GM19397 (cell line): ENCODE results near the gene P2RX2.

ENCODE experiments used
- ATAC-seq: cut with Tn5 transposase; IDR thresholded peaks from one replicate; pipeline ENCODE4 v1.9.1; 2021; ENCODE audit warnings: mild to moderate bottlenecking, moderate library complexity; ENCODE audit not compliant: unreplicated experiment

The P2RX2 gene

DNA sequence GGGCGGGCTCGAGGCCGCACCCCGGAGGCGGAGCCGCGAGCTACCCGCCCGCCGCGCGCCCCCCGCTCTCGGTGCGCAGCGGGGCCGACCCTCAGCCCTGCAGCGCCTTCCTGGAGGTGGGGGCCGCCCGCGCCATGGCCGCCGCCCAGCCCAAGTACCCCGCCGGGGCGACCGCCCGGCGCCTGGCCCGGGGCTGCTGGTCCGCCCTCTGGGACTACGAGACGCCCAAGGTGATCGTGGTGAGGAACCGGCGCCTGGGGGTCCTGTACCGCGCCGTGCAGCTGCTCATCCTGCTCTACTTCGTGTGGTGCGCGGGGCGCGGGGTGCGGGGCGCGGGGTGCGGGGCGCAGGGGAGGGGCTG lies at the start of gene P2RX2:
TSS of gene P2RX2 (plus strand) at position 94 of the 361 bp plus-strand sequence. CDS start at position 135, 41 bp downstream.
- ATAC-seq: no peak

GRCh38 chr12:132568826-132569480 lies 49.6 kb upstream of the P2RX2 start:
- ATAC-seq: no peak

DNA sequence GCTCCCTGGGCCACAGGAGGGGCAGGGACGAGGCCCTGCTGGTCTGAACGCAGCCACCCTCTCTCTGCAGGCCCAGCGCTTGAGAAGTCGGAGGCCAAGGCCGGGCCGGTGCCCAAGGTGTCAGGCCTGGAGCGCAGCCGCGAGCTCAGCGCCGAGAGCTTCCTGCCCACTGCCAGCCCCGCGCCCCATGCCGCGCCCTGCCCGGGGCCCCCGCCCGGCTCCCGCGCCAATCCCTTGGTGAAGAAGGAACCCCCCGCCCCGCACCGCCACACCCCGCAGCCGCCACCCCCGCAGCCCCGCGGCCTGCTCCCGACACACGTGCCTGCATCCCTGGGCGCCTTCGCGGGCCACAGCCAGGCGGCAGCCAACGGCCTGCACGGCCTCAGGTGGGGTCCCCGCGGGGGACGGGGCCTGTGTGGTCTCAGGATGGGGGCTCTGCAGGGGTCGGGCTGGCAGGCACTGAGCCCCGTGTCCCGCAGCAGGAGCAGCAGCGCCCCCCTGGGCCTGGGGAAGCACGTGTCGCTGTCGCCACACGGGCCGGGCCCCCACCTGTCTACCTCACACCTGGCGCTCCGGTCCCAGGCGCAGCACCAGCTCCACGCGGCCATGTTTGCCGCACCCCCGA lies 48.6 kb upstream of the P2RX2 start:
- ATAC-seq: no peak

DNA sequence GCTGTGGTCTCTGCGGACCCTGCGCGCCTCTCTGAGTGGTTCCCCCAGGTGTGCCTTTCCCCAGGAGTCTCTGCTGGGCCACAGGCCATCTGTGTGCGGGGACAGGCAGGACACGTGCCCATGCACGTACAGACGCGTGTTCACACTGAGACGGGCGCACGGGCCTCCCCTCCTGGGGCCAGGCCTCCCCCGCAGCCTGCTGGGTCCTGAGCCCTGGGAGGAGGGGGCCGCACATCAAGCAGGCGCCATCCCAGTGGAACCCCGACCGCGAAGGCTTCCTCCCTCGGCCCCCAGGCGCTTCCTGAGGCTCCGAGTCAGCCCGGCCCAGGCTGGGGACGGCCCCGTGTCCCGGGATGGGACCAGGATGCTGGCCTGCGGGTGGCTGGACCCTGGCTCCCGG lies 47.9 kb upstream of the P2RX2 start:
- no peak for ATAC-seq

DNA sequence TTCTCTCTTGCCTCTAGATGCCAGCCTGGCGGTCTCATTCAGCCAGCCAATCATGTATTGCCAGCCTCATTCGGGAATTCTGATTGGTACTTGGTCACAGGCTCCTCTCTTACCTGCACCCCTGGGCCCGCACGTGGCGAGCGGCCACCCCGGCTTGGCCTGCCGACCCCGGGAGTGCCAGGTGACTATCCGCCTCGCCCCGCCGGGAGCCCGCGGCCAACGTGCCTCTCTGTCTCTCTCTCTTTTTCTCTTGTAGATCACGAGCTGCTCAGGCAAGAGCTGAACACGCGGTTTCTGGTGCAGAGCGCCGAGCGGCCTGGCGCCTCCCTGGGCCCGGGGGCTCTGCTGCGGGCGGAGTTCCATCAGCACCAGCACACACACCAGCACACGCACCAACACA lies 47.5 kb upstream of the P2RX2 start:
- no peak for ATAC-seq

DNA sequence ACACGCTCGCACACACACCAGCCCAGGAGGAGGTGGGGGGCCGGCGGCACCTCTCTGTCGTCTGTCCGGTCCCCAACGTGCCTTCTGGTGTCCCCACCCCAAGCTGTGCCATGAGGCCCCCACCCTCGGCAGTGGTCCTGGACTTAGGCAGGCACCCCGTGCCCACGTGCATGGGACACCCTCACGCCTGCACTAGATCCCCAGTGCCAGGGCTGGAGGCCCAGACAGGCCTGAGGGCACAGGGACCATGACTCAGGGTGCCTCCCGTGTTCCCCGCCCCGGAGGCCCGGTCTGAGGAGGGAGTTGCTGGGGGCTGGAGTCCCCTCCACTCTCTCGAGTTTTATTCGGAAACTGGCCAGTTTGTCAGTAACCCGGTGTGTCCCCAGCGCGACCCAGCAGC lies 47.0 kb upstream of the P2RX2 start:
- no peak for ATAC-seq

DNA sequence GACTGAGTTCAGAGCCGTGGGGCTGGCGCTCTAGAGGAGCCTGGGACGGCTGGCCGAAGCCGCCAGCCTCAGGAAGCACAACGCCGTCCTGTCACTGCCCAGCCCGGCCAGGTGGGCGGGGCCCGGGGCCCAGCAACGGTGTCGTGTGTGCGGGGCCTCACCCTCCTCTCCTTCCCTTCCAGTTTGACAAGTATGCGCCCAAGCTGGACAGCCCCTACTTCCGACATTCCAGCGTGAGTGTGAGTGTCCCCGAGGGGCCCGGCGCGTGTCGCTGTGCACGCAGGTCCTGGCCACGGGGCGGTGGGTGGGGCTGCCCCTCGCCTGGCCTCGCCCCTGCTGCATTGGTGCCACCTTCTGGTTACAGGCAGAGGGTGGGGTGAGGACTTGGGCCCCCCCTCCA lies 46.5 kb upstream of the P2RX2 start:
- ATAC-seq: no peak

DNA sequence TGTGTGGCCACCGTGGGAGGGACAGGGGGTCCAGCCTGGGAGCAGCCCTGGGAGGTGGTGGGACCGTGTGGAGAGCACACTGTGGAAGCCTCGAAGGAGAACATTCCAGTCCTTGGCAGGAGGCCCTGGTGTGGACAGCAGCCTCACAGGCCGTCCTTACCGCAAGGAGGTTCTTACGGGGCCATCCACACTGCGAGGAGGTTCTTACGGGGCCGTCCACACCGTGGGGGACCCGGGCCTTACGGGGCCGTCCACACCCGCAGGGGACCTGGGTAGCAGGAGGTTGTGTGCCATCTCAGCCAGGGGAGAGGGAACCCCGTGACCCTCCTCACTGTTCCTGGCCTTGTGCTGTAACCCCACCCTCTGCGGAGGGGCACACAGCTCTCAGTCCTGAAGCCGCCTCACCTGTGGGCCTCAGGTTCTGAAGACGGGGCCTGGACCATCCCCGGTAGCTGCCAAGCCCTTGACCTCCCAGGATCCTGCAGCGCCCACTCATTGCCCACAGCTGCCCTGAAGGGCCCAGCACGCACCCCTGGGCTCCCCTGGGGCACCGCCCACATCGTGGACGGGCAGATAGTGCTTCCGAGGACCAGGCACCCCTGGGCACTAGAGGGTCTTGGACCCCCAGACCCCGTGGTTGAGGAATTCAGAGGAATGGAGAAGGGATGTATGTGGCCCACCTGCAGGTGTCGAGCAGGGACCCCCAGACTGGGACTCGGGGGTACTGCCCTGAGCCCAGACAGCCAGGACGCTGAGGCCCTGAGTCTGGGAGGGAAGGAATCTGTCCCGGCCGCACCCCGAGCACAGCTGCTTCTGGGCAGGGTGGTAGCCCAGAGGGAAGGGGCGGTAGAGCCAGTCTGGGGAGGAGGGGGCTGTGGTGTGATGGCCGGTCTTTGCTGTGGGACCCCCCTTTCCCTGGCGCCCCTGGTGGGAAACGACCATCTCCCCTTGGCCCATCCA lies 45.5 kb upstream of the P2RX2 start:
- ATAC-seq: no peak

DNA sequence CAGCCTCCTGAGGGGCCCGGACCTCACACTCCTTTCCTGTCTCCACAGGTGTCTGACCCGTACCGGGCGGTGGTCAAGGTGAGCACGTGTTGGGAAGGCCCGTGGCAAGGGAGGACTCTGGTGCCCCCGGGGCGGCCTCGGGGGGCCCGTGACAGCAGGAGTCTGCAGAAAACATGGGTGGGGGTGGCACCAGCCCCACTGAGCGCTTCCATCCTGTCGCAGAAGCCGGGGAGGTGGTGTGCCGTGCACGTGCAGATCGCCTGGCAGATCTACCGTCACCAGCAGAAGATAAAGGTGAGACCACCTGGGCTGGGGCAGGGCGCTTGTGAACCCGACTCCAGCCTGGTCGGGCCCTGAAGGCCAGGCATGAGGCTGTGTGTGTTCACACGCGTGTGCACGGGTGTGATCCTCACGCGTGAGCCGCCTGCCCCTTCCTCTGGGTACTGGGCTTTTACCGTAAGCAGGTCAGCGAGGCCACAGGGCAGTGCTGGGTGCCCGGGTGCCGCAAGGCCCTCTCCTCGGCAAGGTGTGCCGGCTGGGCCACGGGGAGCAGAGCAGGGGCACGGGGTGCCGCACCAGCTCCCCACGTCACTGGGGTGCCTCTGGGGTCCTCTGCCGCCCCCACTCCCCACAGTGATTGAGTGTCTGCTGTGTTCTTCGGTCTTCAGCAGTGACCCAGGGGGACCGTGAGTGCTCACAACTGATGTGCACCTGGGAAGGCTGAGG lies 44.1 kb upstream of the P2RX2 start:
- no peak for ATAC-seq

DNA sequence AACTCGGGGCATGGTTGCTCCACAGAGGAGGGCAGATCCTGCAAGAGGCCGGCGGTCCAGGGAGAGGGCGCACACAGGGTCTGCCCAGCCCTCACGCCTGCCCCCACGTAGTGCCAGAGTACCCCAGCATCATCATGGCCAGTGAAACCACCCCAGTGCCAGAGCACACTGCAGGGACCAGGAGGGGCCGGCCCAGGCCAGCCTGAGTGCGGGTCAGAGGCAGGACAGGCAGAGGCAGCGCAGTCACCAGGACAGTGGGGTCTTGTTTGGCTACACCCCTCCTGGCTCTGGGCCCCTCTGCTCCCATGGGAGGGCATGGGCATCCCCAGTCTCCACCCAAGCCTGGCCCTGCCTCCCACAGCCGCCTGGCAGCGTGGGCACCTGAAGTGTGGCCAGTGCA lies 42.9 kb upstream of the P2RX2 start:
- ATAC-seq: no peak

GRCh38 chr12:132576701-132577100 lies 41.9 kb upstream of the P2RX2 start:
- no peak for ATAC-seq

GRCh38 chr12:132577191-132577920 lies 41.2 kb upstream of the P2RX2 start:
- ATAC-seq: no peak

DNA sequence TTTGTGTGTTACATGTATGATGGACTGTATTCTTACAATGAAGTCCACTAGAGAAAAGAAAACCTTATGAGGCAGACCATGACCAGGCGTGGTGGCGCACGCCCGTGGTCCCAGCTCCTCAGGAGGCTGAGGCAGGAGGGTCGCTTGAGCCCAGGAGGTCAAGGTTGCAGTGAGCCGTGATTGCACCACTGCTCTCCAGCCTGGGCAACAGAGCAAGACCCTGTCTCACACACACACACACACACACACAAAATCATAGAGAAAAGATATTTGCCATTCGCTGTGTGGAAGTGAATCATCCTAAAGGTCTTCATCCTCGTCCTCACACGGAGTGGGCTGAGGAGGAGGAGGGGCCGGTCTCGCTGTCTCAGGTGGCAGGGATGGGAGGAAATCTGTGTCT lies 40.5 kb upstream of the P2RX2 start:
- no peak for ATAC-seq

DNA sequence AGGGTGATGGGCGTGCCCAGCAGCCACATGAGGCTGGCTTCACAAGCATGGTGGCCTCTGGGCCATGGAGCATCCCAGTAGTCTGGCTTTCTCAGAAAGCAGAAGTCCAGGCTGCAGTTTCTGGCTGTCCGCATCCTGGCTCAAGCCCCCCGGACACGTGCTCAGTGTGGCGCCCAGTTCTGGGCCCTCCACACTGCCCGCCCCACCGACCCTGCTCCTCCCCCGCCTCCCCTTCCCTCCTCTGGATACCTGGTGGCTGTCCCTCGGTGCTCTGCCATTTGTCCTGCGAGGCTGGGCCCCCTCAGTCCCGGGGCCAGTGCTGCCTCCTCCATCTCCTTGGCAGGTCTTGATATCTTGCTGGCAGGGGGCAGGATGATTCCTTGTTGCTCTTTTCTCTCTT lies 39.8 kb upstream of the P2RX2 start:
- ATAC-seq: no peak

DNA sequence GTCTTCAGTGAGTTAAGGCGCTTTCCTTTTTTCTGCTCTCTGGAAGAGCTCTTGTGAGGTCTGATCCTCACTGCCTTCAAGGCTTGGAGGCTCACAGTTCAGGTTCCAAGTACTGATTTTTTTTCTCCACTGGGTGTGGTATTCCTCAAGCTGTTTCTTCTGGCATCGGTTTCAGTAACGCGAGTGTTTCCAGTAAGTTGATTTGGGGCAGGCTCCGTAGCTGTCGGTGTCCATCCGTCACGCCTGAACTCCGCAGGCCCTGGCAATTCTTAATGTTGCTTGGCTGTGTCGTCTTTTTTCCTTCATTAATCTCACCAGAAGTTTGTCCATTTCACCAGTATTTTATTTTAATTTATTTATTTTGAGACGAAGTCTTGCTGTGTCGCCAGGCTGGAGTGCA lies 38.8 kb upstream of the P2RX2 start:
- ATAC-seq: no peak

DNA sequence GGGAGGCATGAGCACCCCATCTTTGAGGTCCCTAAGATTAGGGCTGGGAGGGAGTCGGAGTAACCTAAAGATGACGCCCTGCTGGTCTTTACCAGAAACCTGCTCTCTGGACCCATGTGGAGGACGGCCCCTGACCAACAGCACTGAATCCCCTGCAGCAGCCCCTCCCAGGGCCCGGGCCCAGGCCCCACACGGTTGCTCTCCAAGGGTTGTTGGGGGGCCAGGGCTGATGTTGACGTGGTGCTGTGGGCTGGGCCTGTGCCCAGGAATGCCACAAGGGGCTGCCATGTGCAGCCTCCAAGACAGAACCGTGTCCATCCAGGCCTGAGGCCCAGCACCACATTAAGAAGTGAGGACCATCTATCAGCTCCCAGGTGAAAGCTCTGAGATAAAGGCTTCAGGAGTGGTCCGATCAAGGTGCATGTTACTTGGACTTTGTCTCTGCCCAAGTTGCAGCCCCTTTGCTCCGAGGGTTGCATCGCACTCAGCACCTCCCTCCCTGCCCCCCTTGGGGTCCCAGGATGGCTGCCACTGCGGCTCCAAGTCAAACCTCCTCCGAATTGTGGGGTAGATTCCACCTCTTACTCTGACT lies 37.8 kb upstream of the P2RX2 start:
- no peak for ATAC-seq

GRCh38 chr12:132581348-132582057 lies 37.1 kb upstream of the P2RX2 start:
- no peak for ATAC-seq

DNA sequence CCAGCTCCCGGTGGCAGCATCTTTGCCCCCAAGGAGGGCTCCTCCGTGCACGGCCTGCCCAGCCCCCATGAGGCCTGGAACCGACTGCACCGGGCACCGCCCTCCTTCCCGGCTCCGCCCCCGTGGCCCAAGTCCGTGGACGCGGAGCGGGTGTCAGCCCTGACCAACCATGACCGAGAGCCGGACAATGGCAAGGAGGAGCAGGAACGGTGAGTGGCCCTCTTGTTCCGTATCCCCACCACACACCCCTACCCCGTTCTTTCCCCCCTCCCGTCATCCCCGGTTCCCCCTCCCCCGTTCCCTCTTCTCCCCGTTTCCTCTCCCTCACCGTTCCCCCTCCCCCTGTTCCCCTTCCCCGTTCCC lies 36.5 kb upstream of the P2RX2 start:
- no peak for ATAC-seq

DNA sequence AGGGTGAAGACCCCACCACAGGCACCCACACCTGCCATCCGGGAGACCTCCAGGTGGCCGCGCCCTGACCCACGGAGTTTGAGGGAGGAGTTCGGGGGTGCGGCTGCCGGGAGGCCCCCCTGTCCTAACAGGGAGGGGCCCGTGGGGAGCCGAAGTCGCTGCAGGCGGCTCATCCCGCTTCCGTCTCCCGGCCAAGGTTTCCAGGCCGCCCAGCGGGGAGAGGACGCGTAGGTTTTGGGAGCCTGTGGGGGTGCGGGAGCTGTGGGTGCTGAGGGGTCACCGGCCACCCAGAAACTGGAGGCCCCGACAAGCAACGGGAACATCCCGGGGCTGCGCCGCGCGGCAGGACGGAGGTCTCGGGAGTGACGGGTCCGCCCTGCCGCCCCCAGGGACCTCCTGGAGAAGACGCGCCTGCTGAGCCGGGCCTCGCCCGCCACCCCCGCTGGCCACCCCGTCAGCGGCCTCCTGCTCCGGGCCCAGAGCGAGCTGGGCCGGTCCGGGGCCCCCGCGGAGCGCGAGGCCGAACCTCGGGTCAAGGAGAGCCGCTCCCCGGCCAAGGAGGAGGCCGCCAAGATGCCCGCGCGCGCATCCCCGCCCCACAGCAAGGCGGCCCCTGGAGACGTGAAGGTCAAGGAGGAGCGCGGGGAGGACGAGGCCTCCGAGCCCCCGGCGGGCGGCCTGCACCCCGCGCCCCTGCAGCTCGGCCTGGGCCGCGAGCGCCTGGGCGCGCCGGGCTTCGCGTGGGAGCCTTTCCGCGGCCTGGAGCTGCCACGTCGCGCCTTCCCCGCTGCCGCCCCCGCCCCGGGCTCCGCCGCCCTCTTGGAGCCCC lies 35.8 kb upstream of the P2RX2 start:
- ATAC-seq: no peak
